ENCODE data around the gene IGSF9B.

Gene IGSF9B

DNA sequence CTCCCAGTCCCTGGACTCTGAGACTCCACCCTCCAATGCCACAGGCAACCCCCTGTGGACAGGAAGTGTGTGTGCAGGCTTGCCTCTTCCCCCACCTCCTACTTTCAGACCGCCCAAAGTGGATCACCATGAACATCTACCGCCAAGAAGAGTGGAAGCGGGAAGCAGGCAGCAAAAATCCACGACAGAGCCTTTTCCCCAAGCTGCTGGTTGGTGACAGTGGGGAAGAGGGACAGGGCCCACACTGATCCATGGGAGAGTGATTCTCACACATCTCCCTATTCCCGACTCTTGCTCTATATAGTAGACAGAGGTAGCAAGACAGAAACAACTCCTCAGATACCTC, 58.0 kb downstream of the IGSF9B start:
- no peak for DNase-seq (ENCODE audit: low read depth)

DNA sequence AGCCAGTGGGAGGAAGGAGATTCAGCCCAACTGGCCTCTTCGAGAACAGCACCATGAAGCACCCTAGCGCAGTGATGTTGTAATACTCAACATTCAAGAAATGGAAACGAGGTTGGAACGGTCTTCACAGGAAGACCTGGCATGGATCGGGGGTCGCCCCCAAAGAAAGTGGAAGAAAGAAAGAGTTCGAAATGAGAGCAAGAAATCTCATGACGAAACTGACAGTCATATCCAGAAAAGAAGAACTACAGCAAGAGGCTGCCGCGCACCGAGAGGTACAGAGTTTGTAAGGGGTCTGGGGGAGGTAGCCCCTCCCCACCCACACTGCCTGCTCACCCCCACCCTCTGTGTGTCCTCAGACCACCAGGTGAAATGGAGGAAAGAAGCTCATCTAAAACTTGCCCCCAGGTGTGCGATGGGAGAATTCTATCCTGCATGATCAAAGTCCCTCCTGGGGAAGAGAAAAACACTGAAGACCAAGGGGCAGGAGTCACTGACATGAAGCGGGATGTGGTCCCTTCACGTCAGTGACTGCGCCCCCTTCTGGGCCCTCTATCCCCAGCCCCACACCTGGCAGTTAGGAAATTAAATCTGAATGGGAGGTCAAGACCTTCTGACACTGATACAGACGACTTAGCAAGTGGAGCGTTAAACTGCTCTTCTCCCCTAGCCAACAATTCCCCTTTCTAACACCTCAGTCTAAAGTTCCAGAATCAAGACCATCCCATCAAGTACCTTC, 58.6 kb downstream of the IGSF9B start:
- DNase-seq (ENCODE audit: low read depth), result no peak

DNA sequence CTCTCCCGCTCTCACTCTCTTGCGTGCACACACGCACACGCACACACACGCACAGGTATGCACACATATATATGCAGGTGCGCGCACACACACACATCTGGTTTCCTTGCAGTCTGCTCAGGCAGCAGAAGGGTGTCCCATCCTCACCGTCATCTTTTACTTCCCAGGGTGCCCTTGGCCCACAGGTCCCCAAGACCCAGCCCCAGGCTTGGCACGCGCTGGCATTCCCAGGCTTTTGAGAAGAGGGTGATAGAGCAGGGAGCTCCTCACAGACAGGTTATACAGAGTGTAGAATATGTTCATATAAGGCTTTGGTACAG, 59.5 kb downstream of the IGSF9B start:
- no peak for DNase-seq (ENCODE audit: low read depth)

DNA sequence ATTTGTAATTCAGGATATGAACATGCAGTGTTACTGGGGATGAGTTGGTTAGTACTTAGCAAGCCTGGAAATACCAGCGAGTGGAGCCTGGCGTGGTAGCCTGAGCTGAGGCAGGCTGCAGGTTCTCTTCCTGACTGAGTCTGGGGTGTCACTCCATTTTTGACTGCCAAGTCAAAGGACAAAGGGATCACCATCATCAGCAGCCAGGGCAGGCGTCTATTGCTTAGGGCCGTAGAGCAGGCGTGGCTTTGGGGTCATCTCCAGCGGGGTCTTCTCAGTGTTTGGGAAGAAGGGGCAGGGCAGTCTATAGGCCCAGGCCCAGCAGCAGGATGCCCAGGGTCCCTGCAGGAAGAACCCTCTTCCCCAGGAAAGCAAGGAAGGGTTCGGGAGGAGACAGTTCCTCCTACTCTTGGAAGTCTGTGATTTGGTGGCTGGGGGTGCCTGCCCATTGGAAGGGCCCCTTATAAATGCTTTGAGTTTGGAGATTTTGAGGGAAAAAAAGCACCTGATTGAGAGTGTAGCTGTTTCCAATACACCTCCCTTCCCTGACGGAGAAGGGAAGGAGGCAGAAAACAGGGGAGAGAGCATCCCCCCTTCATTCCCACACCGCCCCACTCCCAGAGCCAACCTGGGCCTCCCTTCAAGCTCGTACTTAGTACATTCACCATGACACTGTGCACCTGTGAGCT, 60.0 kb downstream of the IGSF9B start:
- no peak for DNase-seq (ENCODE audit: low read depth)

DNA sequence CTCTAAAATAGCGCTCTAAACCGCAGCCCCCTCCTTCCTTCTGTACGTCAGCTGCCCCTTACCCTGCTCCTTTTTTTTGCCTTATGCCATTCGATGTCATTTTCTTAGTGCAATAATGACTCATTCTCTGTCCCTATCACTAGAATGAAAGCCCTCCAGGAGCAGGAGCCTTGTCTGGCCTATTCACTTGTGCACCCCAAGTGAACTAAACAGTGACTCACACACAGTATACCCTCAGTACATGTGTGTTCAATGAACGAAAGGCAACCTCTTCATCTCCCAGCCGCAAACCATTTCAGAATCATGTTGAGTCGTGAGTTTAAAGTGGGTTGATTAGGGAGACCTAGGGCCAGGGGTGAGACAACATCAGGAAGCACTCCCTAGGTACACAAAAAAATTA, 60.7 kb downstream of the IGSF9B start:
- no peak for DNase-seq (ENCODE audit: low read depth)

DNA sequence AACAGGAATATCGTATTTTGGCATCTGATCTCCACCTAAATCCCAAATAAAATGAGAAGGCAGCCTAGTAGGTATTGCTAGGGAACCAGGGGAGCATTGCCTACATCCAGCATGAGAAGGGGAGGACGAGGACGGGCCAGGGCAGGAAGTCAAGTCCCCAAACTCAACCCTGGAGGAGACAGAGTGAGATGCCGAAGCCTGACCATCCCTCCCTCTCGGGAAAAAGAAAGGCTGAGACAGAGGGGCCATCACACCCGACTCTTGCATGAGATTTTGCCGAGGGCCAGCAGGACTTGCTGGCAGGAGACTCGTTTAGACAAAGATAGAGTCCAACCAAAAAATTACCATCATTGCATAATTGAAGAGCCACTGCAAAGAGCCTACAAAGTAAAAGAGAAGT, 61.2 kb downstream of the IGSF9B start:
- no peak for DNase-seq (ENCODE audit: low read depth)

DNA sequence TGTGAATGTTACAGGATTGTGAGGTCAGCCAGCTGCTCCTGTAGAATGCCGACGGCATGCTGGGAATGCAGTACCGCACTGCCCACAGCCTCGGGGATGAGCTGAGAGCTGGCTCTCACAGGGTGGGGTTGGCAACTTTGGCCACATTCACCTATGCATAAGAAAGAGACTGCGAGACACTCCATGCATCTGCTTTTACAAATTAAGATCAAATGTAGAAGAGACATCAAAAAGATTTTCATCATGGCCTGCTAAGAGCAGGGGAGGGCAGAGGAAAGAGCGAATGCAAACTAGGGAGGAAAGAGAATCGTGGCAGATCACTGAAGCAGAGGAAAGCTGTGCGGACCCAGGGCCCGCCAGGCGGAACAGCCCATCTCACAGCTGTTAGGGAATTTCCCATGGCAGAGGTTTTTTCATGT, 61.7 kb downstream of the IGSF9B start:
- no peak for DNase-seq (ENCODE audit: low read depth)

DNA sequence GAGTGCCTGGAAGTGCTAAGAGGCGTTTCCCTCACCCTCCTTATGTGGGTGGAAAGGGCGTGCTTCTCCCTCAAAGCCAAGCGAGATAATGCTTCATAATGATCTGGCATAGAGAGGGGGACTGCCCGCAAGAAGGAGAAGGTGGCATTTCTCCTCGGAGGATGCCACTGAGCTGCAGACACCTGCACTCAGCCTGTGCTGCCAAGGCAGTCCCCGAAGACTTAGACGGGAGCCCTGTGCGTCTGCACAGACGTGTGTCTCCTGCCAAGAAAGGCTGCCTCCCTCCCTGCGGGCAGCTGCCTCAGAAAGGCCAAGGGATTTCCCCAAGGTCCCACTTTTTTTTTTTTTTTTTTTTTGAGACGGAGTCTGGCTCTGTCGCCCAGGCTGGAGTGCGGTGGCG, 63.4 kb downstream of the IGSF9B start:
- DNase-seq (ENCODE audit: low read depth), result no peak

DNA sequence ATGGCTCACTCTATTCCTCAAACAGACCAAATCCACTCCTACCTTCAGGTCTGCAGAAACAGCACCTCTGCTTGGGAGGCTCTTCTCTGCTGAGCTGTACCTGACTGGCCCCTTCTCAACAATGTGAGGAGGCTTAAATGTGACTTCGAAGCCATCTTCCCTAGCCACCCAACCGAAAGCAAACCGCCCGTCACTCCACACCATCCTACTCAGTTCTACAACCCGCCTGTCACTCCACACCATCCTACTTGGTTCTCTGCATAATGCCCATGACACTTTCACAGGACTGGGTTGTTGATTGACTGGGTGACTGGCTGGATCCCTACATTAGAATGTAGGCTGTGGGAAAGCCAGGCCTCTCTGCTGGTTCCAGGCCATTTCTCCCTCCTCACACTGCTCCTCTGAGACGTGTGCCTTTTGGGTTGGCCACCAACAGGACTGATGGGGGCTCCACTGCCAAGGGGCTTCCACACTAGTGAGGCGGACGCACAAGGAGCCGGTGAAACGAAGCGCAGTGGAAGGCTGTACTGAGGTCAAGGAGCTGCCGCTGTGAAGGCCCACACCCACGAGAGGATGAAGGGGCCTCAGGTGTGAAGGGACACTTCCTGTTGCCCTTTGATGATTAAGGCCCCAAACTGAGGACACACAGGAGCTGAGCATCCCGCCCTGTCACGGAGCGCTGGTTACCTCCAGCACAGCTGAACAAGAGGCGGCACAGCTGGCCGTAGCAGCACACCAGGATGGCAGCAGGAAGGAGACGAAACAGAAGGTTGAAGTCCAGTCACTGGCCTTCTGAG, 64.0 kb downstream of the IGSF9B start:
- DNase-seq (ENCODE audit: low read depth), result no peak

DNA sequence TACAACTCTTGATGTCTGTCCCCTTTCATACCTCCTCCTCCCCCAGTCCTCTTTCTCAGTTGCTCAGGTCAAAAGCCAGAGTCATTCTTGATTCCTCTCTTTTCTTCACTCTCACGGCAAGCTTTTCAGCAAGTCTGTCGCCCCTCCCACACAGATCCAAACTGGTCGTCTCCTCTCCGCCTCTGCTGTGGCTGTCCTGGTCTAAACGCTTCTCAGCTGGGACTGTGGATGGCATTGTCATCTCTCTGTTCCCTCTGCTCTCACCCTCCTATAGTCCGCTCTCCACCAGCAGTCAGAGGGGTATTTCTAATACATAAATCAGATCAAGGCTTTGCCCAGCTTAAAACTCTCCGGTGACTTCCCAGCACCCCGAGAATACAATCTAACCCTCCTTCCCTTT, 64.6 kb downstream of the IGSF9B start:
- no peak for DNase-seq (ENCODE audit: low read depth)

DNA sequence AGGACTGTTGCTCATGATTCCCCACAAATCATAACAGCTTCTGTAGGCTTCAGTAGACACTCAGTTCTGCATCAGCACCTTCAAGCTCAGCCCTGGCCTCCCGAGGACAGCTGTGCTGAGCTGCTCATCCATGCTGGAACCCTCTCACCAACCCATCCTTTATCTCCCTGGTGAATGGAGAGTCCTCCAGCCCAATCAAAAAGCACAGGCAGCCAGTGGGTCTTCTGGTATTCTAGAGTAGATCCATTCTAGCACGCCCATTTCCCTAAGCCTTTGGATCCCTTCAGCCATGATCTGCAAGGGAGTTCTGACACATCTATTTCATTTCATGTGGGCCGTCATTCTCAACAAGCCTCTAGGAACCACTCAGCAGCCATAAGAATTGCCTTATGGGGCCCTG, 66.9 kb downstream of the IGSF9B start:
- no peak for DNase-seq (ENCODE audit: low read depth)

DNA sequence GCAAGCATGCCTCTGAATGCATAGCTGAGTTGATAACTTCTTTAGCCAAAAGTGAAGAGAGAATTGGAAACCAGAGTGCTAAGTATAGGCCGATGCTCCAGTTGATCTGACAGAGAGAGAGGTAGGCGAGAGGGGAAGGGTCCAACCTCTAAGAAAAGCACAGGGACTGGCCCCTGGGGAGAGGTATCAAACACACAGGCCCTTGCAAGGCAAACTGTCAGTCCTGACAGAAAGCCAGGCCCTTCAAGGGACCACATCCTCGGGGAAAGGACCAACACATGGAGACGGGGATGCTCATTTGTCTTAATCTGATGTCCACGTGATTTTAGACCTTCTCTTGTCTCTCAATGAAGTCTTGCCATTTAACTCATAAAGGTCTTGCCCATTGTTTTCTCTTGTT, 67.6 kb downstream of the IGSF9B start:
- no peak for DNase-seq (ENCODE audit: low read depth)

DNA sequence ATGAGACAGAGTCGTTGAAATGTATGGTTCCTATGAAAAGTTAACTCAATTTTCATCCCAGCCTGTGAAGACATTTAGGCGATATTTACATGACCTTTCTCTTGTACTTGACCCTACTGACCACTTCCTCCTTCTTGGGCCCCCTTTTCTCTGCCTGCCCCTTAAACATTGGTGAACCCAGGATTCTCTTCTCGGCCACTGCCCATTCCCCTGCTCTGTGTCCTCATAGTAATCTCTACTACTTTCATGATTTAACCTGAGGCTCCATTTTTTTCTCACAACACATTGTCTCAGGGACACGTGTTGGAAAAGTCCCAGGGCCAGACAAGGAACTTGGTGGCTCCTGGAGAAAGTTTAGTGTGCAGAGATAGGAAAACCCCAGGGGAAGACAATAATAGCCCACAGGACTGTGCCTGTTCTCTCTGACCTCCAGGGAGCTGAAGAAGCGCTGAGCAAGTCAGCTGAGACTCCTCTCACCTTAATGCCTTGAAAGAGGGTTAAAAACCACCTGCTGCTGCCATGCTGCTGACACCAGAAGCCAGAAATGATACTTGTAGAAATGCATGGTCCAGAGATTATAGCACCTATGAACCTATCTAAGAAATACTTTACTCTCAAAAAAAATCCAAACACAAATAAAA, 69.0 kb downstream of the IGSF9B start:
- DNase-seq (ENCODE audit: low read depth), result no peak

DNA sequence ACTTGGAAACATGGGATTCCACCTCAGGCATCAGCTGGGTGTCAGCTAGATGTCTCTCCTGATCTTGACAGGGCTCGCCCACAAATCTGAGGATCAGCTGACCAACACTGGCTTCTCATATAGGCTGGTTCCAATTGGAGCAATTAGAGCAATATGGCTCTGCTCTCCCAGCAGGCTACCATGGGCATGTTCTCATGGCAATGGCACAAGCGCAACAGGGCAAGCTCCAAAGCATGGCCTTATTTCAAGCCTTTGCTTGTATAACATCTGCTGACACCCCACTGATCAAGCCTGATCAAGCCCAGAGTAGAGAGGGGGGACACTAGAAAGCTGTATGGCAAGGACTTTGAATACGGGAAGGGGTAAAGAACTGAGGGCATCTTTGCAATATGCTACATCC, 70.7 kb downstream of the IGSF9B start:
- no peak for DNase-seq (ENCODE audit: low read depth)

DNA sequence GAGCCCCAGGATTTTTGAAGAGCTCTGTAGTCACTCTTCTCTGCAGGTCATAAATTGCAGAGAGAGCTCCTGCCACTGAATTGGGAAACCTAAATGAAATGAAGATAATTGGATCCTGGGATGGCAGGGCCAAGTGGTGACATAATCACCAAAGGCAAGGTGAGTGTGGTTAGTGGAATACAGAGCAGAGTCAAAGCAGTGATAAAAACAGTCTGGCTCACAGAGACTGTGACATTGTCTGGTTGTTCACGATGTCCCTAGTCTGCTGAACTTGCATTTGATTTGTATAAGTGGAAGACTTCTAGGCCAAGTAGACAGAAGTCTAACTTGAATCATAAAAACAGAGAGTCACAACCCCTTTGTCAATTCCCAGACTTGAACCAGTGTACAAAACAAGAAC, 84.6 kb downstream of the IGSF9B start:
- no peak for DNase-seq (ENCODE audit: low read depth)

DNA sequence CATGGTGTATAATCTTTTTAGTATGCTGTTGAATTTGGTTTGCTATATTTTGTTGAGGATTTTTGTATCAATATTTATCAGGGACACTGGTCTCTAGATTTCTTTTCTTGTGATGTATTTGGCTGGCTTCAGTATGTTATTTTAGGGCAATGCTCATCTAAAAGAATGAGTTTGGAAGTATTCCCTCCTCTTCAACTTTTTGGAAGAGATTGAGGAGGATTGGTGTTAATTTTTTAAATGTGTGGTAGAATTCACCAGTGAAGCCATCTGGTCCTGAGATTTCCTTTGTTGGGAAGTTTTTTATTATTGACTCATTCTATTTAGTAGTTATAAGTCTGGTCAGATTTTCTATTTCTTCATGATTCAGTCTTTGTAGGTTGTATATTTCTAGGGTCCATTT, 89.3 kb downstream of the IGSF9B start:
- no peak for DNase-seq (ENCODE audit: low read depth)

DNA sequence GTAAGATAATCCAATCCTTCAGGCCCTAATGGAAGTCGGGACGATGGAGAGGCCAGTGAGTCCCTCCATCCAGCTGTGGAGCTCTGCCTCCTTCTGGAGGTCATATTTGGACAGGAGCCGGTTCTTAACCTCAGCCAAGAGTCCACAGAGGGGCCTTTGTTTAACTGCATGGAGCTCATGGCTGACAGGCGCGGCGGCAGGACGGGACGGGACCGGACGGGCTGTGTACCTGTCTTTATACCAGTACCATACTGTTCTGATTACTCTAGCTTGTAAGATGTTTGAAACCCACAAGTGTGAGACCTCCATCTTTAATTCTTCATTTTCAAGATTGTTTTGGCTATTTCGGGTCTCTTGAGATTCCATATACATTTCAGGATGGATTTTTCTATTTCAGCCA, 91.3 kb downstream of the IGSF9B start:
- no peak for DNase-seq (ENCODE audit: low read depth)

DNA sequence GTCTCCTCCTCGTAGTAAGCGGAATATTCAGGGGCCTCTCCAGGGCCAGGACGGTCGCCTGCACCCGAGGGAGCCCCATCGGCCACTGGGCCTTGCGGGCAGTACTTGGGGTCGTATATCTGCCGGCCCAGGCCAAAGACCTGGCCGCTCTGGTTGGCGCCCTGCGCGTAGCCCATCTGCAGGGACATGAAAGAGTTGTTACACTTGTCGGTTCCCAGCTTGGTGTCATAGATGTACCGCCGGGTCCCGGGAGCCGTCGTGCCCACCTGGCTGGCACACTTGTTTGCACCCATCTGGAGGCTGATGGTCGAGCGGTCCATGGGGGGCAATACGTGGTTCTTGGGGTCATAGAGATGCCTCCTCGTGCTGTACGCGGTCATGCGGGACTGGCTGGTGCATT, 92.0 kb downstream of the IGSF9B start:
- DNase-seq (ENCODE audit: low read depth), result no peak

DNA sequence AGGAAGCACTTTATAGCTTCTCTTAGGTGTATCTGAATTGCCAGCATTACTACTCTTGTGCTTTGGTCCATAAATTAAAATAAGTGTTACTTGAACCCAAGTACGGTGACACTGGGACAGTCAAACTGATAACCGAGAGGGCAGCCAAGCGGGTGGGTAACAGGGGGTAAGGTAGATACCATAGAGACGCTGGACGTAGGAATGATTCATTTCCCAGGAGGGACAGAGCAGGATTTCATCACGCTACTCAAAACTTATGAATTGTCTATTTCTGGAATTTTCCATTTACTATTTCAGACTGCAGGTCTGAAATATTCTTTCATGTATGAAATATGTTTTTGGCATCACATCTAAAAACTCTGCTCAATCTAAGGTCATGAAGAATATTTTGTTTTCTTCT, 96.6 kb downstream of the IGSF9B start:
- DNase-seq (ENCODE audit: low read depth), result no peak
